NOMO-1 treated with dmso at 0.1 percent for 144 hours (cell line): ENCODE data around the gene DNAH10.
A peak's percentile ranks its signal among the peaks of the same experiment; 100 is the strongest.

Experiments used
- DNase-seq: peaks from one replicate; lab custom pipeline; 2025; ENCODE audit not compliant: unreplicated experiment; lab: John Stamatoyannopoulos, UW

The DNAH10 gene

DNA sequence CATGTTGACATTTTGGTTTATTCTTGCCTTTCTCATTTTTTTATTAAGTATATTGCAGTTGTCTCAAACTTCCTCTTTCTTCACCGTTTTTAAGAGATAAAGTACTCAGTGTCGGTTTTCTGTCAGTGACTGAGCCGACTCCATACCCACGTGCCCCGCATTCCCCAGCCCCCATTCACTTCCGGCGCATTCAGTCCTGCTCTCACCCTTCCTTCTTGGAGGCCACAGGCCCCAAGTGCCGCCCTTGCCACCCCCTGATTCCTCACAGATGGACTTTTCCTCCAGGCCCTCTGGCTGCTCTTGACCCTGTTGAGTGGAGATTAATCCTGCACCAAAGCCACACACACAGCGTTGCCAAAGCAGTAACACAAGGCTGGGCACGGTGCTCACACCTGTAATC is 19.1 kb upstream of the DNAH10 start:
- peak; percentile 83 for DNase-seq

DNA sequence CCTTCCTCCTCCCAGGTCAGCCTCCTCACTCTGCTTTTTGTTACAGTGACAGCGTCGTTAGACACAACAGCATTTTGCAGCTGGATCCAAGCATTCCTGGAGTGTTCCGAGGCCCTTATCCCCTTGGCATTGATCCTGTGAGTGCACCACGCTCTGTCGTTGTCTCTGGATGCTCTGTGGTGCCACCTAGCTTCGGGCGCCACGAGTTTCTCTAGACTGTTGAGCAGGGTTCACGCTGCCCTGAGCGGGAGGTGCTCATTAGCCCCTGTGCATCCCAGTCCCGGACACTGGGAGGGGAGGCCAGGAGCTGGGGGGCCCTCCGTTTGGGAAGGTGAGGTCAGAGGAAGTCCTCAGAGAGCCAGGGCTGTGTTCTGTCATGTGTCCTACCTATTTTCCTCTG is 17.3 kb upstream of the DNAH10 start:
- DNase-seq = no peak

- no peak for DNase-seq
Measured at GRCh38 chr12:123747309-123747708, 14.8 kb upstream of the DNAH10 start.

GRCh38 chr12:123748161-123748560 is 13.9 kb upstream of the DNAH10 start:
- DNase-seq = peak; percentile 36

DNA sequence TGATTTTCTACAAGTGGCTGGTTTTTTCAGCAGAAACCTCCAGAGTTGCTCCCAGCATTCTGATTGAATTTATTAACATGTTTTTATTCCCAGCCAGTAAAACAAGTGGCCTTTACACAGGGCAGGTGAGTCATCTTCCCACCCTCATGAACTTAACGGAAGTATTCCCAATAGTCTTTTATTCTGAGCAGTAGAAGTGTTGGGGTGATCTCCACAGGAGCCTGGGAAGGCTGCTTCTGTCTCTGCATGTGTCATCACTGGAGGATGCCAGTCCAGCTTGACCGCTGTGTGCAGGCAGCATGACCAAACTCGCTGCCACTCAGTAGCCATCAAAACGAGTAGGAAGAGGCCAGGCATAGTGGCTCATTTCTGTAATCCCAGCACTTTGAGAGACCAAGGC is 13.4 kb upstream of the DNAH10 start:
- DNase-seq = no peak

- DNase-seq = no peak
Measured at GRCh38 chr12:123749355-123749754, 12.7 kb upstream of the DNAH10 start.

DNA sequence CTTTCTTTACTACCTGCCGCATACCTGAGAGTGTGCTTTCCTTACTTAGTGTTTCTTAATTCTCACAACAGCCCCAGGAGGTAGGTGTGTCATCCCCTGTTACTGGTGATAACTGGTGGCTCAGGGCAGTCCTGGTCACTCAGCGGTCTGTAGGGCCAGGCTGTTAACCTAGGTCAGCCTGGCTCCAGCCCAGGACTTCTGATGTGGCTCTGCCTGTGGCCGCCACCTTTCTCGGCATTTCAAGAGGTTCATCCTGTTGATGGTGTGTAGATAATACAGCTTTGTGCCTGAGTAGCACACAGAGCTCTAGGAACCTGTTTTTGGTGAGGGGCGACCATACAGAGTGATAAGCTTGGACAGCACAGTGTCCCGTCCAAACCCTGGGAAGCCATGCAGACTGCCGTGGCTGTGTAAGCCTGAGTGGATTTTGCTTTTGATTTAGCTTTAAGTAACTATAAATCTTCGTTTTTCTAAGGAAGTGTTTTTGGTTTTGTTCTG is 11.9 kb upstream of the DNAH10 start:
- no peak for DNase-seq

GRCh38 chr12:123752046-123752445 is 10.1 kb upstream of the DNAH10 start:
- no peak for DNase-seq

GRCh38 chr12:123754041-123754772 is 7.9 kb upstream of the DNAH10 start:
- no peak for DNase-seq

GRCh38 chr12:123757561-123757960 is 4.5 kb upstream of the DNAH10 start:
- no peak for DNase-seq

DNA sequence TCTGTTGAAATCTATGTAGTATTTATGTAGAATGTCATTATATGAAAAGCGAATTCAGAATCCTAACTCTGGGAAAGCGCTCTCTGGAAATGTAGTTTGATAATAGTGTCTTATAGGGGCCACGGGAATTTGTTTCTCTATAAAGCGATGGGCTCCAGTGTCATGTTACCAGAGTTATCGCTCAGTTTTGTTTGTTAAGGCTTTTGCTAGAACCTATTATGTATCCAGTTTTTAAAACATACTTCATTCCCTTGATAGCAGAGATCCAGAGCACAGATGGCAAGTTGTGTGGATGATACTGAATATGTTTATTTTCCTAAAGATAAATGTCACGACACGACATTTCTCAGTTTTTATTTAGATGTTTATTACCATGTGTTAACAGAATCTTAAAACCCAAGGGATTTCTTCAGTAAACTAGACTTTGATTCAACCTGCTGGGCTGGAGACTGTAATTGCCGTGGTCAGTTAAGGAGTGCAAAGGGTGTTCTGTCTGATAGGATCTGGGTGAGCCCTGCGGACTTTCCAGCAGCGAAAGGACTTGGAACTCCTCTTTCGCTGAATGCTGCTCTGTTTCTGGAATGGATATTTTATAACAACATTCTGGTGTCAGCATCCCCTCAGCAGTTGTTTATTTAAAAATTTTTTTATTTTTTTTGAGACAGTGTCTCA is 1.7 kb upstream of the DNAH10 start:
- no peak for DNase-seq

DNA sequence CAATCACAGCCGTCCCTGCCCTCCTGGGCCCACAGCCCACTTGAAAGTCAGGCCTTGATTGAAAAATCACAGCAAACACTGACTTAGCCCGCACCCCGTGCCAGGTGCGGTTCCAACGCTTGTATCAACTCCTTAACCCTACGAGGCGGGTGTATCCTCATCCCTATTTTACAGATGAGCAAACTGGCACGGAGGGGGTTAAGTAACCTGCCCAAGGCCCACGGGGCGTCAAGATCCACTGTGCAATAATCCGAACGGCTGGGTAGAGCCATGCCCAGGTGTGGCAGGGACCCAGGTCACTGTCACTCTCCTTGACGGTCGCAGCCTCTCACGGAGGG is 583 bp downstream of the DNAH10 start:
- no peak for DNase-seq

DNA sequence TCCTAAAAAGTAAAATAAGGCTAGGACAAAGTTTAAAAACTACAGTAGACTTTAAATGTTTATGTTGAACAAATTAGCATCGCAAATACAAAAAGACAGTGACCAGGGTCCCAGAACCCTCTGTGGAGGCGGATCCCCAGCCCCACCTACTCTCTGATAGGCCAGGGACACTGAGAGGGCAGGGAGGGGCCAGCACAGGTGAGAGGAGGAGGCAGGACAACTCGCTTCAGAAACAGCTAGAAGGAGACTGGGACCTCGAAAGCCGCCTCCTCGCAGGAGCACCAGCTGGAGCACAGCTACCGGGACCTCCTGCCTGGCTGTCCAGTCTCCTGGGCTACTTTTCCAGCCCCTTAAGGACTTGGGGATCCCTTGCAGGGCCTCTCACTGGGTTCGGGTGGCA is 992 bp downstream of the DNAH10 start:
- no peak for DNase-seq

- DNase-seq = no peak
Measured at GRCh38 chr12:123764109-123764508, 2.0 kb downstream of the DNAH10 start.

GRCh38 chr12:123765504-123766035 is 3.5 kb downstream of the DNAH10 start:
- DNase-seq = no peak

- DNase-seq = peak; percentile 21
Measured at GRCh38 chr12:123767613-123768012, 5.5 kb downstream of the DNAH10 start.

- DNase-seq = no peak
Measured at GRCh38 chr12:123771261-123771660, 9.2 kb downstream of the DNAH10 start.

GRCh38 chr12:123772074-123772473 is 10.0 kb downstream of the DNAH10 start:
- no peak for DNase-seq

- DNase-seq = no peak
Measured at GRCh38 chr12:123773375-123773774, 11.3 kb downstream of the DNAH10 start.

DNA sequence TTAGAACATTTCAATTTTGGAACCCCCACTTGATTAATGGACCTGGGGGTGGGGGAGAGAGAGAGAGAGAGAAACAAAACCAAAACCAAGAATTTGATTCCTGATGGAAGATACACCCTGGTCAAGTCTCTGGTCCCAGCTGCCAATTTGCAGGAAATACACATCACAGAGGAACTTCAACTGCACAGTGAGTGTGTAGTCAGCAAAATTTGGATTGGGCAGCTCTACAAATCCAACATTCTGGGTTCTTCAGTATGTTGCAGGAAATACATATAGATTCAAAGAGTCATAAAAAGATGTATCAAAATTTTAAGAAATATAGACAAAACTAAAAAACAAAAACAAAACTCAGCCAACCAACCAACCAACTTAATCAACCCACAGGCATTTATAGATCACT is 17.4 kb downstream of the DNAH10 start:
- DNase-seq = no peak

GRCh38 chr12:123782997-123783792 is 21.1 kb downstream of the DNAH10 start:
- no peak for DNase-seq

- no peak for DNase-seq
Measured at GRCh38 chr12:123787466-123787865, 25.4 kb downstream of the DNAH10 start.
